GM18508 (cell line): Measurements from ENCODE around the gene TNC.

Source experiments
- ATAC-seq: cut with Tn5 transposase; IDR thresholded peaks from one replicate; pipeline ENCODE4 v1.9.1; 2021; ENCODE audit warnings: moderate number of reproducible peaks; ENCODE audit not compliant: insufficient read depth, unreplicated experiment

TNC gene

GRCh38 chr9:115058684-115059315, 59.2 kb downstream of the TNC start:
- no peak for ATAC-seq

DNA sequence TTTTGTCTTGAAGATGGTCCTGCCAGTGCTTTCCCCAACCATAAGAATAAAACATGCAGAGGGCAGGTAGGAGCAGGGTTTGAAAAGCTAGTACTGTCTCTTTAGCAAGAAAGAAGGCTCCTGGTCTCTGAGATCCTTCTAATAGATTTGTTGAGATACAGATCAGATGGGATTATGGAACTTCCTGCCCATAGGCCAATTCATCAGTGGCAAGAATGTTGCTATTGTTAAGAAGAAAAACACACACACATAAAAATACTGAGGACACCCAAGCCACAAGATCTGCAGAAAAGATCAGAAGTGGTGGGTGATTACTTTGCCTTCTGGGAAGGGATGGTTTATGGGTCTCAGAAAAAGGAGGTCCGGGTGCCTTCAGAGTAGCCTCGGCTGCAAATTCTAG, 59.8 kb downstream of the TNC start:
- ATAC-seq, result no peak

DNA sequence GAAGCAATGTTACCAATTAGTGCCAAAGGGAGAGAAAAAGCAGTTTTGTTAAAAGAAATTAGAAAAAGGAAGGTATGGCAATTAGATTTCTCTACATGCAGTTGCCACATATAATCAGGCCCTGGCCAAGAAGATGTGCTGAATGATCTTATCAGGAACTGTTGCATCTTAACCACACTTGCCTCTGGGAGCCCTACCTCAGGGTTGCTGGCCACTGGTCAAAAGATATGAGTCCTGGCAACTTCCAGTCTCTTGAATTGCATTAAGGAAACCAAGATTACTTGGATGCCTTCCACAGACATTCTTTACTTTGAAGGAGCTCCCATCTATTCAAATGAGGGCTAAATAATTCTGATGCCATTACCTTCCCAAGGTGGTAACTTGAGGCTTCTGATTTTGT, 60.4 kb downstream of the TNC start:
- ATAC-seq, result no peak

DNA sequence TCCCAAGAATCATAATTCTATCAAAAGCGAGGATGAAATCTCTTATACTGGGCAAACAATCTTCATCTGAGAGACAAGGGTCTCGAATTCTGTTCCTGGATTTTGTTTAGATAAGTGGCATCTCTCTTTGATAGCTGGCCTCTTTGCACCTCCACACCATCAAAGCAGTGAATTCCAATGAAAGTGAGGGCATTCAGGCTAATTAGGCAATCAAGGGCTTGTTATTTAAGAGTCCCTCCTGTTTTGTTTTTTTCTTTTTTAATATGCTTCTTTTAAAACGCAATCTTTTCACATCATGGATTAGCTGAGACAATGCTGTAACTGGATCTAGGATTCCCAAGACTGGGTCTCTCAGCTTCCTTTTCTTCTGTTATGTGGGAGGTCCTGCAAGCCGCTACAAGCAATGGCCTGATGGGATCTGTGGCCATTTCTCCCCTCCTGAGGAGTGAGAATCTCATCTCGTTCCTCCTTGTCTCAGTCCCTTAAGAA, 67.9 kb downstream of the TNC start:
- no peak for ATAC-seq

DNA sequence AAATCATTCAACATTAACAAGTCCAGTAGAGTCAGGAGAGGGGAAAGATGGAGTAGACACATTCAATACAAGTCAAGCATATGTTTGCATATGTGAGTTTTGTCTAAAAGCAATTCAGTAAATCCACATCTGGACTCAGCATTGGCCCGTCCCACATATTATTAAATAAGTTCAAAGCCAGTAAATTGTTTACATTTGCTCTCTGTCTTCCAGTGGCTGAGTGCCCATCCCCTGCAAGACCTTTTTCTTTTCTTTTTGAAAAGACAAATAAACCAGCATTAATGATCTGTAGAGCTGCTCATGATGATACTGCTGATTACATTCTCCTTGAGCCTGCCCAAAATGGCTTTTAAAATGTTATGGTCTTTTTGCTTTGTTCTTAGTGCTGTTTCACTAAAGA, 71.1 kb downstream of the TNC start:
- ATAC-seq, result no peak

DNA sequence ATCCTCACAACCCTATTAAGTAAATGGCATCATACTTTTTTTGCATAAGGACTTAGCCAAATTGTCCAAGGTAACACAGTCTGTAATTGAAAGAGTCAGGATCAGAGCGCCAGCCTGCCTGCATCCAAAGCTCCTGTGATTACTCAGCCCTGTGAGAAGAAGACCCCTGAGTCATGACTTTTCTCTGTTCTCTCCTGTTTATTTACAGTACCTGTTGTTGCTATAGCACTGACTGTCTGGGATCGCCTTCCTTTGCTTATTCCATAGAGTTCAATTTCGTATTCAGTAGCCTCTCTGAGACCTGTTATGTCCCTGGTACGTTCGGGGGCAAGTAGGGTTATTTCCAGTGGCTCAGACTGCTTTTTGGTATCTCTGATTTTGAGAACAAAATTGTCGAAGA, 71.8 kb downstream of the TNC start:
- ATAC-seq, result no peak

GRCh38 chr9:115043632-115044031, 74.3 kb downstream of the TNC start:
- no peak for ATAC-seq

GRCh38 chr9:115042781-115043509, 75.0 kb downstream of the TNC start:
- ATAC-seq, result no peak

DNA sequence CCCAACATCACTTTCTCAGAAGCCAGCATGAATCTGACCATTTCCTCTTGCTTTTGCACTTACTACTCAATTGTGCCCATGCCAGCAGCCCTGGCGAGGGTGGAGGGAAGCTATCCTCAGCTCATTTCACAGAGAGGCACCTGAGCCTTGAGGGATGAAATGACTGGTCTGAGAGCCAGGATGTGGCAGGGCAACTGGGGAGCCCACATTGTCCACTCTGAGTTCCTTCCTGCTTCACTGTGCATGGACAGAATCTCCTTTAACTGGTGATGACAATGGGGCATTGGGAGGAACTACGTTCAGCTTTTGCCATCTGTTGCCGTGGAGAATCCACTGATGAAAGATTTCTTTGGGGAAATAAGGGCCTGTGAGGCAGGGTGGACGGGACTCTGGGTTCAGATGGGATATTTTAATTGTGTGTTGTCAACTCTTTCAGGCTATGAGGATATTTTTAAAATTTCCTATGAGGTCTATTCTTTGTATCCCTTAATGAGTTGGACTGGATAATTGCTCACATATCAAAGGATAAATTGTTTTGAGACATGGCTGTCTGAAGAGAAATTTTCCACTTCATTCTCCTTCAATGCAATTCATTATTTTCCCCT, 78.3 kb downstream of the TNC start:
- no peak for ATAC-seq

GRCh38 chr9:115038178-115038577, 79.8 kb downstream of the TNC start:
- no peak for ATAC-seq

GRCh38 chr9:115036691-115037090, 81.3 kb downstream of the TNC start:
- ATAC-seq, result no peak

GRCh38 chr9:115035841-115036612, 81.9 kb downstream of the TNC start:
- peak; percentile 84 for ATAC-seq

GRCh38 chr9:115034801-115035200, 83.2 kb downstream of the TNC start:
- ATAC-seq, result no peak

DNA sequence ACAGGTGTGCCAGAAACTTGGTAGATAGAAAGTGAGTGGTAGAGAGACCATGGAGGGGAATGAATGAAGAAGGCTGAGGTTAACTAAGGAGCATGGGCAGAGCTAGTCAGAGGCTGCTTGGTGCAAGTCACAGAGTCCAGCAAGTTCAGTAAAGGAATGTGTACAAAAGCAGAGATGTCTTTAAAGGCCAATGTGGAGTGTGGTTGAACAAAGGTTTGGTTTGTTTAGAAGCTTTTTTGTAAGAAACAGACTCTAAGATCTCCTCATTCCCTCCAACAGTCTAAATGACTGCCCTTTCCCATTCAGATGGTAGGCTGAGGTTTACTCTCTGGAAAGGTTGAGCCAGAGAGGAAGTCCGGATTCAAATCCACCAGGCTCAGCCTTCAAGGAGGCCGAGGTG, 84.2 kb downstream of the TNC start:
- ATAC-seq, result no peak

DNA sequence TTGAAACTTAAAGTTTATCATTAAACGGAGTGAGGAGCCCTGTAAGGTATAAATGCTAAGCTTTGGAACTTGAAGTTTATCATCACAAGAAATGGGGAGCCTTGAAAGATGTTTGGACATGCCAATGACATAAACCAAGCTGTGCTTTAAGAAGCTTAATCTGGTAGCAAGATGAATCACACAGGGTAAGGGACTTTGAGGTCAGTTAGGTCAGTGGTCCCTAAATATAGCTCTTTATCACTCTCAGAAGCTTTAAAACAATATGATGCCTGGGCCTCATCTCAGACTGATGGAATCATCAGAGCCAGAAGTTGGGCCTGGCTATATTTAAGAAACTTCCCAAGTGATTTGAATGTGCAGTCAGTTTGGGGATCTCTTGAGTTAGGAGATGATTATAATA, 85.7 kb downstream of the TNC start:
- no peak for ATAC-seq

GRCh38 chr9:115030006-115030405, 88.0 kb downstream of the TNC start:
- ATAC-seq, result no peak

DNA sequence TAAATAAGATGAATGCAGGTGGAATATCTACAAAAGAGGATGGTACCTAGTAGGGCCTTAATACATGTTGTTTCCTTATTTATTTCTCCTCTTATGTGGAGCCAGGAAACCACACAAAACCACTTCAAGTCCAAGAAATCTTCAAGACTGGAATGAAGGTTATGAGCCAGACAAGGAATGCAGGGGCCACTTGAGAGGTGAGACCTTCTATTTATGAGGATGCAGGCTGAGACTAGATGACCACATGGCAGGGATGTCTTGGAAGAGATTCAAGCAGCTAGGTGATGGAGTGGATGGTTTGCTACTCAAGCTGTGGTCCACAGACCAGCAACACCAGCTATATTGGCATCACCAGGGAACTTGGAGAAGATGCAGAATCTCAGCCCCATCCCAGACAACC, 92.2 kb downstream of the TNC start:
- no peak for ATAC-seq

DNA sequence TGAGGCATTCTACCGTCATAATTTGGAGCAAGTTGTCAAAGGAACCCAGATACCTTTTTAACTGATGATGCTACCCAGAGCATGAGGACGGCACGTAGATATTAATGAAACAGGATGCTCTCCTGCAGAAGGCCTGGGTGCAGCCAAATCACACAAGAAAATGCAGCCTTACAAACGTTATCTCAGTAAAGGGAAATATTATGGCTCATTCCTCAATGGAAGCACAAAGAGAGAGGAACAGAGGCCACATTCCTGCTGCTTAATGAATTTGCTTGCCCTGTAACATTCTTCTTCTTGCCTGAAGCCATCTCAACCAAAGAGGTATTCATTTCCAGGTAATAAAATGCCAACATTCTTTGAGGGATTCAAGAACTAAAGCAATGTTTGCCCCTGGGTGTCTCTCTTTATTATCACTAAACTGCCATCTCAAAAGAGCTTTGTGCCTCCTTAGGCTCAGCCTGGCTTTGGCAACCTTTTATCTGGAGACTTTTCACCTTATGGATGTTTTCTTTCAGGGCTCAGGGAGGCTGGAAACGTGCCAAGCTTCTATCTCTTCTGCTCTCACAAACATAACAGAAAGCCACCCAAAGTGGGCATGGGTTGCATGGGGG, 92.9 kb downstream of the TNC start:
- no peak for ATAC-seq

- no peak for ATAC-seq
These were observed 95.1 kb downstream of the TNC start for GRCh38 chr9:115022760-115023434.
